SK-N-SH (cell line): ENCODE results near the gene CCL21. TPM values are rescaled to one million over a fixed set of nuclear protein-coding genes. Genes with fewer than 3 reads are reported as not detected.

Experiments
- CTCF ChIA-PET: fragments of 300-600, 350-600 bp; formaldehyde crosslinking; extraction: SDS; loops from one replicate; lab custom pipeline; 2021; lab: Yijun Ruan, JAX
- POLR2A ChIA-PET: fragments of 350-600 bp; sonication (Branson Sonifier 250); formaldehyde crosslinking; extraction: SDS; loops from one replicate; lab custom pipeline; 2020; ENCODE audit warnings: antibody characterized with exemption, inconsistent platforms; lab: Yijun Ruan, JAX
- DNase-seq: peaks from one replicate; pipeline ENCODE4 v3.0.0; 2012
- H2AFZ ChIP-seq: fragments of 200-600 bp; sonication (generic); 2 replicates; pipeline ENCODE4 v1.8.1; 2016; ENCODE audit warnings: antibody characterized with exemption, mild to moderate bottlenecking, low read depth
- H3F3A ChIP-seq: fragments of 200-600 bp; sonication (generic); replicated peaks from 2 replicates; pipeline ENCODE3; 2016; ENCODE audit warnings: antibody characterized with exemption, mild to moderate bottlenecking; ENCODE audit not compliant: insufficient read depth
- H3K27ac ChIP-seq, 2 experiments: fragments of 200-500 bp in 1 of 2; fragments of 200-600 bp in 1 of 2; sonication (Bioruptor generic) in 1 of 2; sonication (generic), shearing (Covaris generic) in 1 of 2; 2 replicates each; pipeline versions ENCODE4 v1.5.1 to v1.6.1; 2014 to 2016; ENCODE audit warnings: low read depth in 2 of 2, inconsistent platforms in 1 of 2, low read length in 1 of 2, mild to moderate bottlenecking in 1 of 2, mixed read lengths in 1 of 2
- H3K27me3 ChIP-seq: fragments of 200-600 bp; sonication (generic), shearing (Covaris generic); 2 replicates; pipeline ENCODE4 v1.6.1; 2016; ENCODE audit warnings: mixed run types; ENCODE audit not compliant: insufficient read depth
- H3K36me3 ChIP-seq, 2 experiments: fragments of 200-500 bp in 1 of 2; fragments of 200-600 bp in 1 of 2; sonication (Bioruptor generic) in 1 of 2; sonication (generic) in 1 of 2; replicated peaks in 1 of 2; 2 replicates each; pipeline versions ENCODE3 to v1.5.1; 2014 to 2016; ENCODE audit warnings: low read length in 1 of 2, mild to moderate bottlenecking in 1 of 2; ENCODE audit not compliant: insufficient read depth in 2 of 2, control insufficient read depth in 1 of 2
- H3K4me1 ChIP-seq, 2 experiments: fragments of 200-500 bp in 1 of 2; fragments of 200-600 bp in 1 of 2; sonication (Bioruptor generic) in 1 of 2; sonication (generic), shearing (Covaris generic) in 1 of 2; 2 replicates each; pipeline versions ENCODE4 v1.5.1 to v1.6.1; 2014 to 2016; ENCODE audit warnings: low read depth in 1 of 2, low read length in 1 of 2, mixed run types in 1 of 2; ENCODE audit not compliant: insufficient read depth in 2 of 2, control insufficient read depth in 1 of 2
- H3K4me2 ChIP-seq: fragments of 200-600 bp; sonication (generic), shearing (Covaris generic); 2 replicates; pipeline ENCODE4 v1.6.1; 2017; ENCODE audit warnings: mixed run types
- H3K4me3 ChIP-seq, 2 experiments: fragments of 200-500 bp in 1 of 2; fragments of 200-600 bp in 1 of 2; sonication (Bioruptor generic) in 1 of 2; sonication (generic), shearing (Covaris generic) in 1 of 2; 2 replicates each; pipeline versions ENCODE4 v1.5.1 to v1.8.1; 2014 to 2016; ENCODE audit warnings: low read depth in 2 of 2, inconsistent platforms in 1 of 2, low read length in 1 of 2, mild to moderate bottlenecking in 1 of 2, mixed read lengths in 1 of 2, moderate library complexity in 1 of 2
- H3K79me2 ChIP-seq: fragments of 200-600 bp; sonication (generic); 2 replicates; pipeline ENCODE4 v1.8.1; 2017; ENCODE audit warnings: mild to moderate bottlenecking; ENCODE audit not compliant: insufficient read depth
- H3K9ac ChIP-seq: fragments of 200-600 bp; sonication (generic); 2 replicates; pipeline ENCODE4 v1.6.1; 2017; ENCODE audit warnings: mixed run types
- H3K9me2 ChIP-seq: fragments of 200-600 bp; sonication (generic); 2 replicates; pipeline ENCODE4 v1.6.1; 2017; ENCODE audit warnings: mixed run types
- H3K9me3 ChIP-seq: fragments of 200-600 bp; sonication (generic); 2 replicates; pipeline ENCODE4 v1.6.1; 2017; ENCODE audit warnings: mixed run types, mild to moderate bottlenecking, moderate library complexity
- H4K20me1 ChIP-seq: fragments of 200-600 bp; sonication (generic); 2 replicates; pipeline ENCODE4 v1.6.1; 2017; ENCODE audit warnings: mild to moderate bottlenecking, mixed run types; ENCODE audit not compliant: insufficient read depth
- FOSL2 ChIP-seq: IDR thresholded peaks from 2 replicates; pipeline ENCODE4 v1.4.0; 2012; ENCODE audit warnings: low read depth, mild to moderate bottlenecking, moderate library complexity, borderline replicate concordance
- FOXJ3 ChIP-seq: sonication (generic); formaldehyde crosslinking; IDR thresholded peaks from 2 replicates; pipeline ENCODE4 v1.5.1; 2020; ENCODE audit warnings: mild to moderate bottlenecking, missing genetic modification reagents
- GATA2 ChIP-seq: sonication (generic); formaldehyde crosslinking; IDR thresholded peaks from 2 replicates; pipeline ENCODE4 v1.5.0; 2020; ENCODE audit warnings: mild to moderate bottlenecking, missing genetic modification reagents
- IRF3 ChIP-seq: fragments of 150-350 bp; IDR thresholded peaks from 2 replicates; pipeline ENCODE4 v1.6.1; 2016; ENCODE audit warnings: mild to moderate bottlenecking, low read depth, low read length
- MAX ChIP-seq: IDR thresholded peaks from 2 replicates; pipeline ENCODE4 v1.4.0; 2012; ENCODE audit warnings: low read depth
- MXI1 ChIP-seq: IDR thresholded peaks from 2 replicates; pipeline ENCODE4 v1.6.1; 2012; ENCODE audit warnings: mild to moderate bottlenecking, low read depth, low read length, improper control_type of control experiment
- NFIC ChIP-seq: IDR thresholded peaks from 2 replicates; pipeline ENCODE4 v1.4.0; 2012; ENCODE audit warnings: borderline replicate concordance
- NRF1 ChIP-seq: IDR thresholded peaks from 2 replicates; pipeline ENCODE4 v1.6.1; 2012; ENCODE audit warnings: low read depth, mild to moderate bottlenecking, low read length
- PBX3 ChIP-seq: IDR thresholded peaks from 2 replicates; pipeline ENCODE4; 2012
- SIN3A ChIP-seq: IDR thresholded peaks from 2 replicates; pipeline ENCODE4 v1.6.1; 2012; ENCODE audit warnings: low read depth, mild to moderate bottlenecking, low read length, moderate library complexity, borderline replicate concordance
- SMC3 ChIP-seq: IDR thresholded peaks from 2 replicates; pipeline ENCODE4 v1.6.1; 2012; ENCODE audit warnings: low read depth, low read length, improper control_type of control experiment
- WGBS: methylation state at CpG from one replicate; pipeline ENCODE4 v1.1.6; 2017; ENCODE audit warnings: low lambda C conversion rate; 5-methylcytosine and 5-hydroxymethylcytosine counted together
- polyA plus RNA-seq, 3 experiments: library from polyadenylated mRNA; depleted of rRNA; stranded (reverse); fragments of >200 nt; gene quantifications; 2 replicates each; pipeline ENCODE4 v1.2.3, GENCODE V29; 2012
- TF ChIP-seq, protein P1 (sequence below): IDR thresholded peaks from 2 replicates; pipeline ENCODE4 v1.4.0; 2012; ENCODE audit warnings: low read depth, borderline replicate concordance

Gene CCL21
- polyA plus RNA-seq, 1 of the 3 experiments (the other 2 are of a cell fraction), result not detected

GRCh38 chr9:34663303-34663605, 46.7 kb downstream of the CCL21 start (continued):
- TF ChIP-seq SIN3A (no peak), NFIC (no peak), NRF1 (no peak), FOXJ3 (CRISPR knock-in tag) (no peak)
- TF ChIP-seq, protein P1, sequence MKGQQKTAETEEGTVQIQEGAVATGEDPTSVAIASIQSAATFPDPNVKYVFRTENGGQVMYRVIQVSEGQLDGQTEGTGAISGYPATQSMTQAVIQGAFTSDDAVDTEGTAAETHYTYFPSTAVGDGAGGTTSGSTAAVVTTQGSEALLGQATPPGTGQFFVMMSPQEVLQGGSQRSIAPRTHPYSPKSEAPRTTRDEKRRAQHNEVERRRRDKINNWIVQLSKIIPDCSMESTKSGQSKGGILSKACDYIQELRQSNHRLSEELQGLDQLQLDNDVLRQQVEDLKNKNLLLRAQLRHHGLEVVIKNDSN, result no peak
- TF ChIP-seq, all 33 proteins: peak for 0

- H3K79me2 ChIP-seq, result peaks cover 17% of the 10 kb centered on the region; the same call in 1 of the 2 replicates
- WGBS, result 79% methylated on average over 4 of the region's 4 CpGs
- POLR2A ChIA-PET, result no interaction called here
Observed at GRCh38 chr9:34662526-34663302, 47.2 kb downstream of the CCL21 start, which contains the start of gene CCL27. Gene CCL27, minus strand, starts transcription at chr9:34662657. Its CDS starts 24 bp downstream, at chr9:34662633.

DNA sequence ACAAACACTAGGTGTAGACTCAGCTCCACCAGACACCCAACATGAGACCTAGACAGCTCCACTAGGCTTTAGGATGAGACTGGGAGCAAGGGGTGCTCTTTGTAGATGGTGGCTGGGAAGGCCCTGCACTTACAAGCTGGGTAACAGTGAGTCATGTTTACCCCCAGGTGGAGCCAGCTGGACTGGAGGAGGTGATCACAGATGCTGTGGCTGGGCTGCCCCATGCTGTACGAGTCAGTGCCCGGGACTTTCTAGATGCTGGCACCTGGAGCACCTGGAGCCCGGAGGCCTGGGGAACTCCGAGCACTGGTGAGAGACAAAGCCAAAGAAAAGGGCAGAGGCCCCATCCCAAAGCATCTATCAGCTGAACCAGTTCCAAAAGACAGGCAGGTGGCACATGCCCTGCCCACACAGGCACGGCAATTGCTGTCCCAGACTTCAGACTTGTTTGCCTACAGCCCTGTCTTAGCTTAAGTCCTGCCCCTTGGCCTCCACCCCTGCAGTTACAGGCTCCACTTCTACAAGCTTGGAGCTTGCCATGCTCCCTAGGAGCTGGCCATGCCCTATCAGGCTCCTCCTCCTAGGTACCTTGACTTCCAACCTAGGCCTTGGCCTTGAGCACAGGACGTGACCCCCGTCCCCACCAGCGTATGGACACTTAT, 50.2 kb downstream of the CCL21 start:
- no peaks in the 10 kb centered on the region for H3K79me2 ChIP-seq
- ChIA-PET CTCF (interaction anchor here (0.7 to 8.1 kb wide), 4 partner anchors 16 to 56 kb away, joined by 3 to 56 read pairs (median 5); no protein-coding TSS in a partner anchor), POLR2A (no interaction called here)
- no peak for DNase-seq
- peaks cover 7% of the 10 kb centered on the region for H3F3A ChIP-seq
- no peaks in the 10 kb centered on the region for H3K36me3 ChIP-seq
- H3K9me2 ChIP-seq, result no peaks in the 10 kb centered on the region
- TF ChIP-seq FOSL2 (no peak), IRF3 (no peak), SMC3 (no peak)
- H3K4me3 ChIP-seq, result no peak overlapping the region
- no peak overlapping the region for H3K9ac ChIP-seq
- no peaks in the 10 kb centered on the region for H3K9me3 ChIP-seq
- 100% methylated on average over 3 of the region's 8 CpGs for WGBS
- no peaks in the 10 kb centered on the region for H4K20me1 ChIP-seq
- no peak overlapping the region for H2AFZ ChIP-seq
- H3K27me3 ChIP-seq, result no peaks in the 10 kb centered on the region
- no peak overlapping the region for H3K27ac ChIP-seq
- peaks cover 4 to 24% of the 10 kb centered on the region in 2 experiments; a peak in 3 of 4 replicates for H3K4me1 ChIP-seq
- H3K4me2 ChIP-seq, result no peak overlapping the region

More at GRCh38 chr9:34662526-34663302, 47.2 kb downstream of the CCL21 start, which contains the start of gene CCL27:
- H3K9me3 ChIP-seq, result no peaks in the 10 kb centered on the region
- no peak within 1 kb of the TSS for H3K27ac ChIP-seq
- H3K36me3 ChIP-seq, result no peaks in the 10 kb centered on the region
- no peak within 1 kb of the TSS for H3K4me3 ChIP-seq
- H3F3A ChIP-seq, result peaks cover 13% of the 10 kb centered on the region
- H3K27me3 ChIP-seq, result no peaks in the 10 kb centered on the region
- no peak within 1 kb of the TSS for H3K9ac ChIP-seq
- no peaks in the 10 kb centered on the region for H3K9me2 ChIP-seq
- H2AFZ ChIP-seq, result no peak within 1 kb of the TSS
- CTCF ChIA-PET, result interaction anchor here (0.7 to 8.1 kb wide), 7 partner anchors 16 to 48 kb away, joined by 3 to 56 read pairs (median 4); partner anchors contain the start of genes ARID3C and GALT
- TF ChIP-seq MAX (no peak), PBX3 (no peak), MXI1 (no peak), GATA2 (CRISPR knock-in tag) (no peak)
- no peak within 1 kb of the TSS for H3K4me2 ChIP-seq
- peaks cover 8 to 12% of the 10 kb centered on the region in 2 experiments; a peak in 3 of 4 replicates for H3K4me1 ChIP-seq
- DNase-seq, result no peak
- H4K20me1 ChIP-seq, result no peaks in the 10 kb centered on the region
